ENCODE measurements around the gene AFM. TPM values are rescaled to one million over a fixed set of nuclear protein-coding genes. Genes with fewer than 3 reads are reported as not detected.

The AFM gene
- total RNA-seq, 1 donor from 2014 or later = not detected

- H3K27ac Mint-ChIP-seq (ENCODE audit: unreplicated experiment) = no peak overlapping the region
- H3K9me3 Mint-ChIP-seq (ENCODE audit: low read depth) = no peaks in the 10 kb centered on the region
- H3K4me1 Mint-ChIP-seq (ENCODE audit: low read depth) = no peaks in the 10 kb centered on the region
- no peak for TF ChIP-seq CTCF (IDR thresholded peaks at IDR 0.05)
- H3K4me3 Mint-ChIP-seq (ENCODE audit: unreplicated experiment) = no peak overlapping the region
- H3K36me3 Mint-ChIP-seq (ENCODE audit: low read depth) = no peaks in the 10 kb centered on the region
- peaks cover 23% of the 10 kb centered on the region for H3K27me3 Mint-ChIP-seq (ENCODE audit: low read depth)
- no peak for DNase-seq (ENCODE audit: low spot score)
Measured at GRCh38 chr4:73485596-73485995, 4.1 kb downstream of the AFM start.

GRCh38 chr4:73486497-73486896 lies 5.0 kb downstream of the AFM start:
- no peaks in the 10 kb centered on the region for H3K36me3 Mint-ChIP-seq (ENCODE audit: low read depth)
- peaks cover 26% of the 10 kb centered on the region for H3K27me3 Mint-ChIP-seq (ENCODE audit: low read depth)
- H3K4me1 Mint-ChIP-seq (ENCODE audit: low read depth) = no peaks in the 10 kb centered on the region
- no peaks in the 10 kb centered on the region for H3K9me3 Mint-ChIP-seq (ENCODE audit: low read depth)
- TF ChIP-seq CTCF (IDR thresholded peaks at IDR 0.05) = no peak
- no peak overlapping the region for H3K4me3 Mint-ChIP-seq (ENCODE audit: unreplicated experiment)
- DNase-seq (ENCODE audit: low spot score) = no peak
- H3K27ac Mint-ChIP-seq (ENCODE audit: unreplicated experiment) = no peak overlapping the region

- H3K27me3 Mint-ChIP-seq (ENCODE audit: low read depth) = peaks cover 29% of the 10 kb centered on the region
- DNase-seq (ENCODE audit: low spot score) = no peak
- no peaks in the 10 kb centered on the region for H3K9me3 Mint-ChIP-seq (ENCODE audit: low read depth)
- no peaks in the 10 kb centered on the region for H3K4me1 Mint-ChIP-seq (ENCODE audit: low read depth)
- no peaks in the 10 kb centered on the region for H3K36me3 Mint-ChIP-seq (ENCODE audit: low read depth)
- H3K27ac Mint-ChIP-seq (ENCODE audit: unreplicated experiment) = no peak overlapping the region
- no peak overlapping the region for H3K4me3 Mint-ChIP-seq (ENCODE audit: unreplicated experiment)
- TF ChIP-seq CTCF (IDR thresholded peaks at IDR 0.05) = no peak
Measured at GRCh38 chr4:73487233-73487632, 5.7 kb downstream of the AFM start.

- H3K4me1 Mint-ChIP-seq (ENCODE audit: low read depth) = no peaks in the 10 kb centered on the region
- no peak for TF ChIP-seq CTCF (IDR thresholded peaks at IDR 0.05)
- no peak overlapping the region for H3K27ac Mint-ChIP-seq (ENCODE audit: unreplicated experiment)
- no peaks in the 10 kb centered on the region for H3K36me3 Mint-ChIP-seq (ENCODE audit: low read depth)
- no peak for DNase-seq (ENCODE audit: low spot score)
- H3K9me3 Mint-ChIP-seq (ENCODE audit: low read depth) = no peaks in the 10 kb centered on the region
- no peak overlapping the region for H3K4me3 Mint-ChIP-seq (ENCODE audit: unreplicated experiment)
- peaks cover 25% of the 10 kb centered on the region for H3K27me3 Mint-ChIP-seq (ENCODE audit: low read depth)
Measured at GRCh38 chr4:73499996-73500765, 18.6 kb downstream of the AFM start.

GRCh38 chr4:73501664-73502265 lies 20.2 kb downstream of the AFM start:
- Mint-ChIP-seq H3K27ac (ENCODE audit: unreplicated experiment) (no peak overlapping the region), H3K27me3 (ENCODE audit: low read depth) (peaks cover 28% of the 10 kb centered on the region), H3K4me1 (ENCODE audit: low read depth) (no peaks in the 10 kb centered on the region), H3K36me3 (ENCODE audit: low read depth) (no peaks in the 10 kb centered on the region), H3K4me3 (ENCODE audit: unreplicated experiment) (no peak overlapping the region), H3K9me3 (ENCODE audit: low read depth) (no peaks in the 10 kb centered on the region)
- no peak for TF ChIP-seq CTCF (IDR thresholded peaks at IDR 0.05)
- no peak for DNase-seq (ENCODE audit: low spot score)

Measured in chondrocyte (in vitro differentiated cells).